Urothelium cell line (cell line): ENCODE results near the gene IL6R.
A peak's percentile ranks its signal among the peaks of the same experiment; 100 is the strongest.

Source experiments
- DNase-seq: peaks from one replicate; pipeline ENCODE4 v3.0.0; 2011; ENCODE audit warnings: low spot score, mixed read lengths
- FAIRE-seq: peaks from 2 replicates; lab custom pipeline; 2011; peaks lifted over from hg19 to GRCh38; lab: Jason Lieb, UNC

Gene IL6R

DNA sequence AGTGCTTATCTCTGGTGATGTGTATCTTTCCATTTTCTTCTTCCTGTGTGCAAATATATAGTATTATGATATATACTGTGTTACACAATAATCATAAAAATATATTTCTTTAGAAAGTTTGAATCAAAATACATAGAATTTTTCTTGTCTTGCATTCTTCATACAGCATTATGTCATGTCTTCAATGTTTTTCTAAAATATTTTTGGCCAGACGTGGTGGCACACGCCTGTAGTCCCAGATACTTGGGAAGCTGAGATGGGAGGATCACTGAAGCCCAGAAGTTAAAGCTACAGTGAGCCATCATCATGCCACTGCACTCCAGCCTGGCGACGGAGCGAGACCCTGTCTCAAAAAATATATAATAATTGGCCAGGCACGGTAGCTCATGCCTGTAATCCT, 41.6 kb downstream of the IL6R start:
- FAIRE-seq (no peak), DNase-seq (no peak)

GRCh38 chr1:154448331-154448811, 43.2 kb downstream of the IL6R start:
- DNase-seq, result no peak
- FAIRE-seq, result no peak

GRCh38 chr1:154453161-154453560, 48.0 kb downstream of the IL6R start:
- no peak for DNase-seq
- FAIRE-seq, result no peak

- DNase-seq, result peak; percentile 70
Measured at GRCh38 chr1:154453574-154454352, 48.6 kb downstream of the IL6R start.

DNA sequence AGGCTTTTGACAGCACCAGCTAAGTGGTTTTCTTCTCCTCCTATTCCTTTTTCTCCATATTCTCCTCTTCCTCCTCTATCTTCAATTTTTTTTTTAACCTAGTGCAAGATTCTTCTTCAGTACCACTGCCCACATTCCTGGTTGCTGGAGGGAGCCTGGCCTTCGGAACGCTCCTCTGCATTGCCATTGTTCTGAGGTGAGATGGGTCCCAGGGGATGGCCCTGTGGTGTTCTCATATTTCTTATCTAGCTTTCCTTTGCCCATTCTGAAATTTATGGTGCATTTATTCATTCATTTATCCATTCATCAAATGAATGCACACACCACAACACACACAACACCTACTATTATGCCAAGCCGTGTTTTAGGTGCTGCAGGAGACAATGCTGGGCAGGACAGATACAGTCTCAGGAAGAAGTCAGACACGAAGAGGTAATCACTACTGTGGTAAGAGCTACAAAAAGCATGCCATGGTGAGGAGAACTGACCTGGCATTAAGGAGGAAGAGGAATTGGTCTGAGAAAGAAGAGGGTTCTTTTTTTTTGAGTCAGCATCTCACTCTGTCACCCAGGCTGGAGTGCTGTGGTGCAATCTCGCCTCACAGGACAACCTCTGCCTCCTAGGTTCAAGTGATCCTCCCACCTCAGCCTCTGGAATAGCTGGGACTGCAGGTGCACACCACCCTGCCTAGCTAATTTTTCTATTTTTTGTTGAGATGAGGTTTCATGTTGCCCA, 49.4 kb downstream of the IL6R start:
- DNase-seq, result no peak
- no peak for FAIRE-seq

More at GRCh38 chr1:154453574-154454352, 48.6 kb downstream of the IL6R start:
- FAIRE-seq, result no peak

DNA sequence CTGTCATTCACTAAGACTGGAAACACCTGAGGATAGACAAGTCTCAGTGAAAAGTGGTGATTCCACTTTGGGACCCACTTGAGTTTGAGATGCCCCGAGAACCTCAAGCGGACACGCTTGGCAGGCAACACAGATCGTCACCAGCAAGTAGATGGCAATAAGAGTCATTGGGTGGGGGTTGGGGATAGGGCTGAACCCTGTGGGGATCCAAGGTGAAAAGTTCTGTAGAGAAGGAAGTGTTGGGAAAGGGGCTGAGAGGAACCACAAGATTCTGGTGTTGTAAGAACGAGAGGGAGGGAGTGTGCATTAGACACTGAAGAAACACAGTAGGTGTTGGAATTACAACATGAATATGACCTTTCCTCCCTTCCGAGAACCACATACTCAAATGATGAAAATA, 51.5 kb downstream of the IL6R start:
- FAIRE-seq, result no peak
- no peak for DNase-seq

DNA sequence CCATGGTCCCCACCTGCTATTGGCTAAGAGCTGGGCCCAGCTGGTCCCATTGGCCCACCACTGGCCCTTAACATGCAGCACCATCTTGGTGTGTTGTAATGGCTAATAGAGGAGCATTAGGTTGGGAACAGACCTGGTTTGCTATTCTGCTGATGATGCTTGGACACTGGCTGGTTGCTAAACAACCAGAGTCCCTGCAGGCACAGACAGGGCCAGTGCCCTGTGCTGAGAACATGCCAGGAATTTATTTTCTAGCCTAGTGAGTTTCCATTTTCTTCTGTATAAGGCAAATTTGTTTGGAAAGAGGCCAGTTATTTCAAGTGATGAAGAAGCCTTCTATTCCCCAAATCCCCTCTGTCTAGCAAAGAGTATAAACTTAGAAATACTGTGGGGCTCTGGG, 53.9 kb downstream of the IL6R start:
- no peak for FAIRE-seq

DNA sequence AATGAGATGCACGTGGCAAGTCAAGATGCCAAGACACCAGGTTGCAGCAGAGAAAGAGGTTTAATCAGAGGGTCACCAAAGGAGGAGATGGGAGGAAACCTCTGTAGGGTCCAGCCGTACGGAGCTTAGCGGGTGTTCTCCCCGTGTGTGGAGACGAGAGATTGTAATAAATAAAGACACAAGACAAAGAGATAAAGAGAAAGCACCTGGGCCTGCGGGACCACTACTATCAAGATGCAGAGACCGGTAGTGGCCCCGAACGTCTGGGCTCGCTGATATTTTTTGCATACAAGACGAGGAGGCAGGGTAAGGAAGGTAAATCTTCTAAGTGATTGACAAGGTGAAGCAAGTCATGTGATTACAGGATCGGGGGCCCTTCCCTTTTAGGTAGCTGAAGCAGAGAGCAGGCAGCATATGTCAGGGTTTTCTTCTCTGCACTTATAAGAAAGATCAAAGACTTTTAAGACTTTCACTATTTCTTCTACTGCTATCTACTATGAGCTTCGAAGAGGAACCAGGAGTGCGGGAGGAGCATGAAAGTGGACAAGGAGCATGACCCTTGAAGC, 55.6 kb downstream of the IL6R start:
- DNase-seq (no peak), FAIRE-seq (no peak)

More for the DNA sequence above, 53.9 kb downstream of the IL6R start:
- DNase-seq, result no peak

GRCh38 chr1:154463512-154463990, 58.4 kb downstream of the IL6R start:
- no peak for DNase-seq
- FAIRE-seq, result no peak

DNA sequence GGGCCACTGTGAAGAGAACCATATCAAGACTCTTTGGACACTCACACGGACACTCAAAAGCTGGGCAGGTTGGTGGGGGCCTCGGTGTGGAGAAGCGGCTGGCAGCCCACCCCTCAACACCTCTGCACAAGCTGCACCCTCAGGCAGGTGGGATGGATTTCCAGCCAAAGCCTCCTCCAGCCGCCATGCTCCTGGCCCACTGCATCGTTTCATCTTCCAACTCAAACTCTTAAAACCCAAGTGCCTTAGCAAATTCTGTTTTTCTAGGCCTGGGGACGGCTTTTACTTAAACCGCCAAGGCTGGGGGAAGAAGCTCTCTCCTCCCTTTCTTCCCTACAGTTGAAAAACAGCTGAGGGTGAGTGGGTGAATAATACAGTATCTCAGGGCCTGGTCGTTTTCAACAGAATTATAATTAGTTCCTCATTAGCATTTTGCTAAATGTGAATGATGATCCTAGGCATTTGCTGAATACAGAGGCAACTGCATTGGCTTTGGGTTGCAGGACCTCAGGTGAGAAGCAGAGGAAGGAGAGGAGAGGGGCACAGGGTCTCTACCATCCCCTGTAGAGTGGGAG, 60.6 kb downstream of the IL6R start:
- no peak for FAIRE-seq

DNA sequence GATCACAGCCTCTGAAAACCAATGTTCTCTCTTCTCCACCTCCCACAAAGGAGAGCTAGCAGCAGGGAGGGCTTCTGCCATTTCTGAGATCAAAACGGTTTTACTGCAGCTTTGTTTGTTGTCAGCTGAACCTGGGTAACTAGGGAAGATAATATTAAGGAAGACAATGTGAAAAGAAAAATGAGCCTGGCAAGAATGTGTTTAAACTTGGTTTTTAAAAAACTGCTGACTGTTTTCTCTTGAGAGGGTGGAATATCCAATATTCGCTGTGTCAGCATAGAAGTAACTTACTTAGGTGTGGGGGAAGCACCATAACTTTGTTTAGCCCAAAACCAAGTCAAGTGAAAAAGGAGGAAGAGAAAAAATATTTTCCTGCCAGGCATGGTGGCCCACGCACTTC, 61.1 kb downstream of the IL6R start:
- FAIRE-seq, result no peak
- no peak for DNase-seq

More for the DNA sequence above, 60.6 kb downstream of the IL6R start:
- no peak for DNase-seq

DNA sequence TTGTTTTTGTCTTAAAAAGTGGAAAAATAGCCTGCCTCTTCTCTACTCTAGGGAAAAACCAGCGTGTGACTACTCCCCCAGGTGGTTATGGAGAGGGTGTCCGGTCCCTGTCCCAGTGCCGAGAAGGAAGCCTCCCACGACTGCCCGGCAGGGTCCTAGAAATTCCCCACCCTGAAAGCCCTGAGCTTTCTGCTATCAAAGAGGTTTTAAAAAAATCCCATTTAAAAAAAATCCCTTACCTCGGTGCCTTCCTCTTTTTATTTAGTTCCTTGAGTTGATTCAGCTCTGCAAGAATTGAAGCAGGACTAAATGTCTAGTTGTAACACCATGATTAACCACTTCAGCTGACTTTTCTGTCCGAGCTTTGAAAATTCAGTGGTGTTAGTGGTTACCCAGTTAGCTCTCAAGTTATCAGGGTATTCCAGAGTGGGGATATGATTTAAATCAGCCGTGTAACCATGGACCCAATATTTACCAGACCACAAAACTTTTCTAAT, 61.8 kb downstream of the IL6R start:
- FAIRE-seq (no peak), DNase-seq (no peak)

GRCh38 chr1:154467434-154468102, 62.4 kb downstream of the IL6R start:
- DNase-seq (no peak), FAIRE-seq (no peak)

GRCh38 chr1:154468535-154469250, 63.5 kb downstream of the IL6R start:
- FAIRE-seq, result no peak
- DNase-seq, result no peak

DNA sequence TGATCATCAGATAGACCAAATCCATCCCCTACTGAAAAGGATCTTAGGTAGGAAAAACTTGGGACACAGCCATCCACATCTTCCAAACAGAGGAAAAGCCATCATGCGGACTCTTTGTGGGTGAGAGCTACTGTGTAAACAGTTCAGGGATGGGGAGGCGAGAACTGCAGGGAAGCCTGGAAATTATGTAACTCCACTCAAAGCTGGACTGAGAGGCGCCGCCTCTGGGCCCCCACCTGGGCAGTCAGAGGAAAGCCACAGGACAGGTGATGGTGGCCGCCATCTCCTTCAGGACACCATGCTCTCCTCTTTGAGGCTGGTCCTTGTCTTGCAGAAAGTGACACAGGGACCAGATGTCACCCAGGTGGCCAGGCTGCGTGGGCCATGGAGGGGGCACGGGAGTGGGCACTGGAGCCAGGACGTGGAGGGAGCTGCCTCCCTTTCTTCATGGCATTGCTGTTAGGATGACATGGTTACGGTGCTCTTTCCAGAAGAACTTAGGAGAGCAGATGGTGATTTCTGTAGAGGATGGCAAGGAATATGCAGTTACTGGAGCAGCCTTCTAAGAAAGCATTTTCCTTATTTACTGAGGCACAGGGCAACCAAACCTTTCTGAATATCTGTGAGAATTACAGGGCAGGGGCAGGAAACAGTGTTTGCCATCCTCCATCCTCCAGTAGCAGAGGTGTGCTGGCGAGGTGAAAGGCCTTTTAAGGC, 64.9 kb downstream of the IL6R start:
- no peak for FAIRE-seq

DNA sequence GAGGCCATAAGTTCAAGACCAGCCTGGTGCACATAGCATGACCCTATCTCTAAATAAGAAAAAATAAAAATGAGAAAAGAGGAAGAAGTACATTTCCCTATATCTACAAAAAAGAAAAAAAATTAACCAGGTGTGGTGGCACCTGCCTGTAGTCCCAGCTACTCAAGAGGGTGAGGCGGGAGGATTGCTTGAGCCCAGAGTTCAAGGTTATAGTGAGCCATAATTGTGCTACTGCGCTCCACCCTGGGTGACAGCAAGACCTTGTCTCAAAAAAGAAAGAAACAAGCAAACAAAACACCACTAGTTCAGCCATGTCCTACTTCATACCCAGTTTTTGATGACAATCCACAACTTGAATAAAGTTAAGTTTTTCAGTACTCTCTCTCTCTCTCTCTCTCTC, 66.2 kb downstream of the IL6R start:
- no peak for DNase-seq
- FAIRE-seq, result no peak

More for the DNA sequence above, 64.9 kb downstream of the IL6R start:
- DNase-seq, result no peak

- peak; percentile 37 for FAIRE-seq
Measured at GRCh38 chr1:154474802-154475201, 69.7 kb downstream of the IL6R start.

DNA sequence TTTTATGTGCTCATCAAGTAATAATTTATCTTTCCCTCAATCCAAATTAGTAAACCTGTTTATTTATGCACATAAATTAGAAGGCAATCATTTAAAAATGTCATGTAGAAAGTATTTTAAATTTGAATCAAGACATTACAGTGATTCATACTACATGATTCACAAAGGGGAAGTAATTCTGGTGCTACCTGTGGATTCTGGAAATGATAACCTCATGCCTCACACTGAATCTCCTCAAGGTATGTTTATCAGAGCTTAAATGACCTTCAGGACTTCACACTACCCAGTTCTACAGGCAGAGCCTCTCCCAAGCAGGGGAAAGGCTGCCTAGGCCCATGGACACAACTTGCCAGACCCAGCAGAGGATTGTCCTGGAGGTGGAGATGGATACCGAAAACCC, 71.6 kb downstream of the IL6R start:
- DNase-seq, result no peak

More at GRCh38 chr1:154474802-154475201, 69.7 kb downstream of the IL6R start:
- DNase-seq, result peak; percentile 80

GRCh38 chr1:154478013-154478412, 72.9 kb downstream of the IL6R start:
- FAIRE-seq (no peak), DNase-seq (no peak)

More for the DNA sequence above, 71.6 kb downstream of the IL6R start:
- FAIRE-seq, result no peak
